SK-N-MC (cell line): Measurements from ENCODE around the gene RHEB.

Experiments
- EZH2 ChIP-seq: fragments of 200-600 bp; sonication (generic); IDR thresholded peaks from one replicate; pipeline ENCODE4 v1.6.1; 2017; ENCODE audit warnings: antibody characterized with exemption
- POLR2AphosphoS5 ChIP-seq: IDR thresholded peaks from 2 replicates; pipeline ENCODE4 v1.6.1; 2012; ENCODE audit warnings: mild to moderate bottlenecking, low read depth, low read length, borderline replicate concordance

DNA sequence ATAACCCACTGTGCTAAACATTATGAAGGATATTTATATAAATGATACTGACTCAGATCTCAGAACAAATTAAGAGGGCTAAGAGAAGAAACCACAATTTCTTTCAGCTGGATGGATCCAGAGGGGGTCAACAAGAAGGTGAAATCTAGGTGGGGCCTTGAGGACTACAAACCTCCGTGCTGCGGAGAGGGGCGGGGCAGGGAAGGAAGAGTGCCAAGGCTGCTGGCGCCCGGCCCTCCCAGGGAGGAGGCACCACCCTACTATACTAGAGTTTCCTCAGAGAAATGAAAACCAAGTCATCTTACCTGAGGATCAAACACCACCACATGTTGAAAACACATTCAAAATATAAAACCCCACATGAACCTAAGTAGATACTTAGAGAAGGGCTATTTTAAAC, 50.4 kb downstream of the RHEB start:
- TF ChIP-seq EZH2, result no peak
- TF ChIP-seq POLR2AphosphoS5, result no peak
